Endodermal cell (in vitro differentiated cells): ENCODE results near the gene SERPINB7. TPM values are rescaled to one million over a fixed set of nuclear protein-coding genes. Genes with fewer than 3 reads are reported as not detected.

Experiments
- DNase-seq: peaks from one replicate; pipeline ENCODE4 v3.0.0-alpha.2; 2017
- H3K27ac ChIP-seq: 2 replicates; pipeline ENCODE4 v1.5.1; 2013; ENCODE audit warnings: mild to moderate bottlenecking, low read depth, low read length, moderate library complexity
- H3K27me3 ChIP-seq: 2 replicates; pipeline ENCODE4 v1.6.1; 2013; ENCODE audit warnings: mild to moderate bottlenecking, low read length, moderate library complexity; ENCODE audit not compliant: insufficient read depth, control insufficient read depth, poor library complexity, severe bottlenecking
- H3K36me3 ChIP-seq: 2 replicates; pipeline ENCODE4 v1.7.0; 2013; ENCODE audit warnings: mild to moderate bottlenecking, low read length, moderate library complexity; ENCODE audit not compliant: control insufficient read depth, insufficient read depth
- H3K4me1 ChIP-seq: one replicate; pipeline ENCODE4 v1.7.0; 2013; ENCODE audit warnings: low read length; ENCODE audit not compliant: control insufficient read depth, insufficient read depth
- H3K4me3 ChIP-seq: 2 replicates; pipeline ENCODE4 v1.5.1; 2013; ENCODE audit warnings: mild to moderate bottlenecking, low read length, moderate library complexity
- H3K9ac ChIP-seq: 2 replicates; pipeline ENCODE4 v1.6.1; 2013; ENCODE audit warnings: mild to moderate bottlenecking, low read length, moderate library complexity; ENCODE audit not compliant: poor library complexity, severe bottlenecking; ENCODE audit errors: extremely low read depth
- H3K9me3 ChIP-seq: 2 replicates; pipeline ENCODE4 v1.6.1; 2013; ENCODE audit warnings: mild to moderate bottlenecking, low read length, moderate library complexity; ENCODE audit not compliant: control insufficient read depth
- H3K27ac Mint-ChIP-seq: 2 replicates; pipeline ENCODE4 v1.8.0; 2020; ENCODE audit warnings: mixed read lengths
- H3K27me3 Mint-ChIP-seq: 2 replicates; pipeline ENCODE4 v1.8.0; 2021; ENCODE audit warnings: mild to moderate bottlenecking, mixed read lengths; ENCODE audit not compliant: insufficient read depth
- H3K36me3 Mint-ChIP-seq: 2 replicates; pipeline ENCODE4 v1.8.0; 2020; ENCODE audit warnings: low read depth, mixed read lengths
- H3K4me1 Mint-ChIP-seq: 2 replicates; pipeline ENCODE4 v1.8.0; 2020; ENCODE audit warnings: mixed read lengths
- H3K4me3 Mint-ChIP-seq: 2 replicates; pipeline ENCODE4 v1.8.0; 2020; ENCODE audit warnings: mild to moderate bottlenecking, moderate library complexity, mixed read lengths
- H3K9me3 Mint-ChIP-seq: 2 replicates; pipeline ENCODE4 v1.8.0; 2020; ENCODE audit warnings: mild to moderate bottlenecking, mixed read lengths
- CTCF ChIP-seq: fragments of 200-600 bp; sonication (generic); conservative IDR thresholded peaks from 2 replicates; pipeline ENCODE4 v1.5.0; 2021; ENCODE audit warnings: antibody characterized with exemption, mild to moderate bottlenecking
- WGBS, 2 experiments: methylation state at CpG; one replicate each; pipeline versions ENCODE4 v1.1.5 to v1.1.7; 2013; ENCODE audit warnings: missing lambda C conversion rate in 2 of 2, mixed read lengths in 1 of 2; ENCODE audit not compliant: insufficient coverage in 1 of 2, insufficient read length in 1 of 2; 5-methylcytosine and 5-hydroxymethylcytosine counted together
- total RNA-seq, 2 donors: library from RNA; stranded (reverse); fragmentation: NEBNext Ultra II Directional in 1 of 2; extraction: Animal tissue kit (Norgen Biotek cat#: 25700) in 1 of 2; gene quantifications; 2 replicates in 1 of 2; 3 replicates in 1 of 2; pipeline ENCODE4 v1.2.1, GENCODE V29; 2021

SERPINB7 gene
- total RNA-seq, 2 donors from 2014 or later: not detected

DNA sequence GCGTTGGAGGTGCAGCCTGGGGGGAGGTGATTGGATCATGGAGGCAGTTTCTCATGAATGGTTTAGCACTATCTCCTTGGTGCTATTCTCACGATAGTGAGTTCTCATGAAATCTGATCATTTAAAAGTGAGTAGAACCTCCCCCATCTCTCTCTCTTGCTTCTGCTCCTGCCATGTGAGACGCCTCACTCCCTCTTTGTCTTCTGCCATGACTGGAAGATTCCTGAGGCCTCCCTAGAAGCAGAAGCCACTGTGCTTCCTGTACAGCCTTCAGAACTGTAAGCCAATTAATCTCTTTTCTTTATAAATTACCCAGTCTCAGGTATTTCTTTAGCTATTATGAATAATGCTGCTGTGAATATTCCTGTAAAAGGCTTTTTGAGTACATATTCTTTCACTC is 52.9 kb downstream of the SERPINB7 start:
- no peak overlapping the region for H3K27ac ChIP-seq
- Mint-ChIP-seq H3K9me3 (no peaks in the 10 kb centered on the region), H3K4me3 (no peak overlapping the region), H3K27me3 (no peaks in the 10 kb centered on the region), H3K4me1 (peaks cover under 1% of the 10 kb centered on the region), H3K27ac (no peak overlapping the region), H3K36me3 (no peaks in the 10 kb centered on the region)
- H3K4me1 ChIP-seq: peaks cover 3% of the 10 kb centered on the region
- no peak overlapping the region for H3K9ac ChIP-seq
- H3K36me3 ChIP-seq: no peaks in the 10 kb centered on the region
- H3K9me3 ChIP-seq: no peaks in the 10 kb centered on the region
- no peak for DNase-seq
- 84 to 100% methylated on average over 1 to 3 of the region's 3 CpGs for WGBS, 2 experiments
- TF ChIP-seq CTCF: no peak
- no peaks in the 10 kb centered on the region for H3K27me3 ChIP-seq
- no peak overlapping the region for H3K4me3 ChIP-seq

- TF ChIP-seq CTCF: no peak
- Histone ChIP-seq H3K9ac (no peak overlapping the region), H3K9me3 (no peaks in the 10 kb centered on the region), H3K4me1 (peaks cover 3% of the 10 kb centered on the region), H3K27me3 (no peaks in the 10 kb centered on the region), H3K36me3 (no peaks in the 10 kb centered on the region), H3K27ac (no peak overlapping the region), H3K4me3 (no peak overlapping the region)
- Mint-ChIP-seq H3K27ac (no peak overlapping the region), H3K4me3 (no peak overlapping the region), H3K9me3 (no peaks in the 10 kb centered on the region), H3K4me1 (peaks cover 6% of the 10 kb centered on the region), H3K36me3 (no peaks in the 10 kb centered on the region), H3K27me3 (no peaks in the 10 kb centered on the region)
- DNase-seq: no peak
- 75% methylated on average over 1 of the region's 1 CpG; no CpG with 5 or more reads in 1 of the 2 experiments for WGBS, 2 experiments
Observed at GRCh38 chr18:63828656-63829055, 53.4 kb downstream of the SERPINB7 start.

DNA sequence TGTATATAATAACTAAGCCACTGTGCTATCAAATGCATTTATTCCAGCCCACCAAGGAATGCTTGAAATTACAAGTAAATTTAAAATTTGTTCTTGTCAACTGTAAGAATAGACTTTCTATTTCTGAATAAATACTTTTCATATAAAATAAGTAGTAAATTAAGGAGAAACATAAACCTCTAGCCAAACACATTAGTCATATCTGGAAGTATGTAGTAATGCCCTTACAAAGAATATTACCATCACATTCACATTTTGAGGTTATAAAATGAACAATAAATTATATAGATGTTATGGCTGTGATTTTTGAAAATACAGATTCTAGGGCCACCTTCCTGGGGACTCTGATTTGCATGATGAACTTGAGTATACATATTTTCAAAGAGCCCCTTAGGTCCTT is 54.7 kb downstream of the SERPINB7 start:
- H3K4me1 Mint-ChIP-seq: peaks cover 7% of the 10 kb centered on the region
- Histone ChIP-seq H3K36me3 (no peaks in the 10 kb centered on the region), H3K9ac (no peak overlapping the region), H3K27me3 (no peaks in the 10 kb centered on the region), H3K9me3 (no peaks in the 10 kb centered on the region), H3K4me1 (peaks cover 3% of the 10 kb centered on the region), H3K4me3 (no peak overlapping the region), H3K27ac (no peak overlapping the region)
- H3K4me3 Mint-ChIP-seq: no peak overlapping the region
- H3K27me3 Mint-ChIP-seq: no peaks in the 10 kb centered on the region
- no peak for TF ChIP-seq CTCF
- no peaks in the 10 kb centered on the region for H3K36me3 Mint-ChIP-seq
- no peaks in the 10 kb centered on the region for H3K9me3 Mint-ChIP-seq
- DNase-seq: no peak
- no peak overlapping the region for H3K27ac Mint-ChIP-seq
